GM04504 (cell line): Measurements from ENCODE around the gene TMEM204.
A peak's percentile ranks its signal among the peaks of the same experiment; 100 is the strongest.

Experiments
- DNase-seq: peaks from one replicate; pipeline ENCODE4 v3.0.0-alpha.2; 2012; ENCODE audit warnings: low read depth

Gene TMEM204

DNA sequence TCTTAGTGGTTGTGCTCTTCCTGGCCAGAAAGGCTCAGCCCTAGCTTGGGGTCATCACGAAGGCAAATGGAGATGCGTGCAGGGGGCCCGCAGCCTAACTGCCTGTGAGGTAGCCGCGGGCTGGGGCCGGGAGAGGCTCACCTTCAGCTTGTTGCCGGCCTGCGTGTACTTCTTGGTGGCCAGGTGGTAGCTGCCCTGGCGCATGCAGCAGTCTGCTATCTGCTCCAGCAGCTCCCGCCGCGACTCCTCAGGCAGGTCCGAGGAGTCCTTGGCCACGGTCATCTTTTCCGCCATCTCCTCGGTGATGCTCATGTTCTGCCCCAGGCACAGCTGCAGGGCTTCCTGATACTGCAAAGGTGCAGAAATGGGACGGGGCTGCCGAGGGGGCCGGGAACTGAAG is 13.0 kb upstream of the TMEM204 start:
- DNase-seq = no peak

DNA sequence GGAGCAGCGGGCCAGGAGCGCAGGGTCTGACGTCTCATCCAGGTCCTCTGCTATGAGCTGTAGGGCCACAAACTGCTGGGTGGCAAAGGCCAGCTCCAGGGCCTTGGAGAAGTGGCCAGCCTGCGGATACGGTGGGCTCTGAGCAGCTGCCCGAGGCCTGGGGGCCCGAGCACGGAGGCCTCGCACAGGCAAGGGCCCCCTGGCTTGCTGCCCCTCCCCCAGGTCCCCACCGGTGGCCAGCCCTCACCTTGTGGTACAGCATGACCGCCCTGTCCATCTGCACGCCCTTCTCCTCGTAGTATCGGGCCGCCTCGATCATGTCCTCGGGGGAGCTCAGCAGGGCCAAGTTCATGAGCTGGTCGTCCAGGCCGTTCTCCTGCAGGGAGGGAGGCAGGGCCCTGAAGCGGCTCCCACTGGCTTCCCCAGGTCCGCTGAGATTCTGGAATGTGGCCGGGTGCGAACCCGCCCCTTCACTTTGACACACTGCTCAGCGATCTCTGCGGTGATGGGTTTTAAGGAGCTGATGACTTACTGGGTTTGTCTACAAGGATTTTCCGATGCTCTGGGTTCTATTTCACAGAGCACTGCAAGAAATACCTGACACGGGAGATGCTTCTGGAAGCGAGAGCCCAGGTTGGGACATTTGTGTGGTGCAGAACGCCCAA is 9.8 kb upstream of the TMEM204 start:
- DNase-seq = no peak

GRCh38 chr16:1524366-1524765 is 9.1 kb upstream of the TMEM204 start:
- no peak for DNase-seq

DNA sequence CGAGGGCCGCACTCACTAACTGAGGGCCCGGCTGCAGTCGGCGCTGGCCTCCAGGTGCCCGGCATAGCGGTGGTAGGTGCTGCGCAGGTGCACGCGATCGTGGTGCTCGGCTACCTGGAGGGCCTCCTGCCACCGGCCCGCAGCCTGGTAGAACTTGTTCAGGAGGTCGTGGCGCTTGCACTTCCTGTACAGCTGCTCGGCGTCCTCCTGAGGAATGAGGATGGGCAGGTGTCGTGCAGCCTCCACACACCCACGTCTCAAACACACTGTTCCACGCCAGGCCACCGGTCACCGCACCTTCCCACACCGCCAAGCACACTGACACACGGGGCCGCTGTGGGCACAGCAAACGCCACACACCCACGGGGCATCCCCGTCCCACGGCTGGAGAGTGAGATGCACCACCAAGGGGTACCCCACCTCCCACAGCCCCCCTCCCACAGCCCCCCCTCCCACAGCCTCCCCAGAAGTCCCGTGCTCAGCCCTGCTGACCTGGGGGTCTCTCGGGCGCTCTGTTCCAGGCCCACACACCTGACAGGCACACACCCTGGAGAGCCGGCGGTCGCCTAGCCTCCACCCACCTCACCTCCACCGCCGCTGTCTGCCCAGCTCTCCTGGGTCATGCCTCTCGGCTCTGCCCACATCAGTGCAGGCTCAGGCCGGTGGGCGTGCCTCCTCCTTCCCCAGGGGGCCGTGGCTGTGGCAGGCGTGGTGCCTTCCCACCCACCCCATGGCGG is 7.4 kb upstream of the TMEM204 start:
- no peak for DNase-seq

DNA sequence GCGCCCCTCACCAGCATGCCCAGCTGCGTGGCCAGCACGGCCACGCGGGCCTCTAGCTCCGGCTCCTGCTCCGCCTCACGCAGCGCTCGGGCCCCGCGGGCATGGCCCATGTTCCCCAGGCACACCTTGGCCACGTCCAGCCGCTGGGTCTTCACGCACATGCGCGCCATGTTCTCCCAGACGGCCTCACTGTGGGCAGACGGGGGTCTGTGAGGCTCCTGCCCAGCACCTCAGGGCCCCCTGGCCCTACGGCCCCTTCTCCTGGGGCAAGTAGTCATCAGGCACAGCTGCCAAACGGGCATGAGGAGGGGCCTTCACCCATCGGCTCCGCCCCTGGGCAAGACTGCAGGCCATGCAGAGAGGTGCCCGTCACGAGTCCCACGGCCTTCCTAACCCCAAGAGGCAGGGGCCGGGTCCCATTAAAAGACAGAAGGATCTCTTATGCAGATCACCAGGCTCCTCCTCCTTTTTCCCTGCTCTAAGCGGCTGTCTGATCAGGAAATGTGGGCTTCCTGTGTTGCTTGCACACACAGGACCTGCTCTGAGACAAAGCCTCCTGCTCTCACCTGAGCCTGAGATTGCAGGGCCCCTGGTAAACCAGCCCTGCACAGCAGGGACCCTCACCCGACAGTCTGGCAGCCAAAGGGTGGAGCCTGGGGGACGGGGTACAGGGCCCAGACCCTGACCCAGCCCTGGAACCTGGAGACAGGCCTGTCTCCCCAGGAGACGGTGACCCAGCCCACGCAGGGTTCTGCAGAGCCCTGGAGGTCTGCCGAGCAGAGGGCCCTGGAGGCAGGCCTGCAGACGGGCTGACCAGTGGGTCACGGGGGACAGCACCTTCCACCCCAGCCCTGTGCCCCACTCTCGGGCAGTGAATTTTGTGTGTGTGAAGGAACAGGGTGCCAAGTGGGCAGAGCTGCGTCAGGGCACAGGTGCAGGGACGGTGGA is 6.6 kb upstream of the TMEM204 start:
- no peak for DNase-seq

GRCh38 chr16:1527836-1528811 is 5.3 kb upstream of the TMEM204 start:
- DNase-seq = no peak

GRCh38 chr16:1528921-1529537 is 4.4 kb upstream of the TMEM204 start:
- no peak for DNase-seq

- no peak for DNase-seq
Observed at GRCh38 chr16:1530349-1530882, 3.0 kb upstream of the TMEM204 start.

GRCh38 chr16:1530883-1531637 is 2.4 kb upstream of the TMEM204 start:
- peak; percentile 89 for DNase-seq

DNA sequence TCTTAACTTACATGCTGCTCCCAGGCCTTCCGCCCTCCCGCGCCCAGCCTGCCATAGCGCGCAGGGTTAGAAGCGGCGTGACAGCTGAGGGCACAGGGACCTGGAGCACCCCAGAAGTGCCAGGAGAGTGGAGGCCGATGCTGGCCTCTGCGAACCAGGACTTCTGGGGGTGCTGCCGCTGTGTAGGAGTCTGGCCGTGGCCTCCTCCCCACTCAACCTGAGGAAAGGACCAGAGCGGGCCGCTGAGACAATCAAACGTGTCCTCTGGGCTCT is 1.9 kb upstream of the TMEM204 start:
- no peak for DNase-seq

GRCh38 chr16:1532081-1532760 is 1.2 kb upstream of the TMEM204 start:
- DNase-seq = peak; percentile 41

DNA sequence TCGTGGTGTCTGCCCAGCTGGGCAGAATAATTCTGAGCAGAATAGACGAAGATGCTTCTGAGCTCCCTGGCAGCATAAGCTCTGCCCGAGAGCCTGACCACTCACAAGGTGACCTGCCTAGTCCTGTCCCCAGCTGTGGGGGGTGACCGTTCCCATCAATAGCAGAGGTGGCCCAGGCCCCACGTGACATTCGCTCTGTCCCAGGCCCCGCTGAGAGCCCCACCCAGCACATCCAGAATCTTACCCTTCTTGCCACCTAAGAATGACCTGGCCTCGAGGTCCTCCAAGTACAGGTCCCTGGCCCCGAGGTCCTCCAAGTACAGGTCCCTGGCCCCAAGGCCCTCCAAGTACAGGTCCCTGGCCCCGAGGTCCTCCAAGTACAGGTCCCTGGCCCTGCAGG is 695 bp upstream of the TMEM204 start:
- no peak for DNase-seq

DNA sequence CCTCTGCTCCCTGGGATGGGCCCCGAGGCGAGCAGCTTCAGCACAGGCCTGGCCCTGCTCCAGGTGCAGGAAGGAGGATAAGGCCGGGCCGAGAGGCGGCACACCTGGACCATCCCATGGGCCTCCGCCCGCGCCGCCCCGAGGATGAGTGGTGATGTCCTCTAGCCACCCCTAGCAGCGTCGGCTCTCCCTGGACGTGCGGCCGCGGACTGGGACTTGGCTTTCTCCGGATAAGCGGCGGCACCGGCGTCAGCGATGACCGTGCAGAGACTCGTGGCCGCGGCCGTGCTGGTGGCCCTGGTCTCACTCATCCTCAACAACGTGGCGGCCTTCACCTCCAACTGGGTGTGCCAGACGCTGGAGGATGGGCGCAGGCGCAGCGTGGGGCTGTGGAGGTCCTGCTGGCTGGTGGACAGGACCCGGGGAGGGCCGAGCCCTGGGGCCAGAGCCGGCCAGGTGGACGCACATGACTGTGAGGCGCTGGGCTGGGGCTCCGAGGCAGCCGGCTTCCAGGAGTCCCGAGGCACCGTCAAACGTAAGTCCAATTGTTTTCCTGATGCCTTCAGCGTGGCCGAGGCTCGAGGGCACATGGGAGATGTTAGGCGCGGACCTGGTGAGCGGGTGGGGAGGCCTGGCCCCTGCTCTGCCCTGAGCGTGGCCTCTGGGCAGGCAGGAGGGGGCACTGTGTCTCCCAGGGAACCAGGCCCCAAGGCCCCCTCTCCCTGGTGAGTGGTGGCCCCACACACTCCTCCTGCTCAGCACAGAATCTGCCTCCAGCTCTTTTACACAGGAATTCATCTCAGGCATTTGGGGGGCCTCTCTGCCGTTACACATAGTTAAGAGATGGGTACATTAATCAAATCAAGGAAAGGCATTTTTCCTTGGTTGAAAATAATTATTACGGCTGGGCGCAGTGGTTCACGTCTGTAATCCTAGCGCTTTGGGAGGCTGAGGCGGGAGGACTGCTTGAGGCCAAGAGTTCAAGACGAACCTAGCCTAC is 855 bp downstream of the TMEM204 start:
- peak; percentile 11 for DNase-seq

- no peak for DNase-seq
Observed at GRCh38 chr16:1535391-1536291, 2.2 kb downstream of the TMEM204 start.

- no peak for DNase-seq
Observed at GRCh38 chr16:1536601-1537000, 3.1 kb downstream of the TMEM204 start.

GRCh38 chr16:1537138-1537577 is 3.7 kb downstream of the TMEM204 start:
- DNase-seq = no peak

- DNase-seq = no peak
Observed at GRCh38 chr16:1537763-1538289, 4.4 kb downstream of the TMEM204 start.
